ENCODE data around the gene ADIPOR2.

- TF ChIP-seq CTCF (IDR thresholded peaks at IDR 0.05; ENCODE audit: low read depth, low read length) (no peak), POLR2A (IDR thresholded peaks at IDR 0.05; ENCODE audit: extremely low read depth, insufficient read length) (no peak)
These were observed 46.9 kb downstream of the ADIPOR2 start for GRCh38 chr12:1737652-1738286.
